Measurements from ENCODE around the gene PRRT1B. TPM values are rescaled to one million over a fixed set of nuclear protein-coding genes. Genes with fewer than 3 reads are reported as not detected.
A peak's percentile ranks its signal among the peaks of the same experiment; 100 is the strongest.

PRRT1B gene
- total RNA-seq, 1 experiment from 2014 or later: 1.2 TPM

DNA sequence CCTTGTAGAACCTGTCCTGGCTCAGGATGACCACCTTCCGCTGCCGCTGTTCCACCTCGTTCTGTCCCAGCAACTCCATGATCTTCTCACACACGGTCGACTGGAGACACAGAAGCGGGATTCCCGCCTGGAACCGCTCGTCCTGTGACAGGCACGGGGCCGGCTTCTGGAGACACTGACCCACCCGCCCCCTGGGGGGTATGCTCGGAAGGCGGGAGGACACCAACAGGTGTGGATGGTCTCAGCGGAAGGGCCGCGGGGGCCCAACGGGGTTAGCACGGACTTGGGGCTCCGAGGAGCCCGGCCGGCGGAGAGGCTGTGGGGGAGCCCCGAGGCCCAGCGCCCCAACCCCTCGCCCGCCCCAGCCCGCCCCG, 14.8 kb upstream of the PRRT1B start:
- DNase-seq (ENCODE audit: low spot score): peak; percentile 58
- H3K9me3 Mint-ChIP-seq: no peaks in the 10 kb centered on the region
- H3K27me3 Mint-ChIP-seq (ENCODE audit: low read depth): peaks cover 6% of the 10 kb centered on the region
- ChIA-PET CTCF (interaction anchor here (0.9 kb wide), 1 partner anchor 181 kb away, joined by 3 read pairs; no protein-coding TSS in a partner anchor), POLR2A (no interaction called here)
- H3K36me3 Mint-ChIP-seq: peaks cover 31% of the 10 kb centered on the region
- H3K4me3 Mint-ChIP-seq: peak overlapping the region; percentile 80
- peaks cover 6% of the 10 kb centered on the region; the same call in 1 of the 2 replicates for H3K4me1 Mint-ChIP-seq
- peak; percentile 8 for ATAC-seq
- no peak overlapping the region for H3K27ac Mint-ChIP-seq
- TF ChIP-seq, protein P1, sequence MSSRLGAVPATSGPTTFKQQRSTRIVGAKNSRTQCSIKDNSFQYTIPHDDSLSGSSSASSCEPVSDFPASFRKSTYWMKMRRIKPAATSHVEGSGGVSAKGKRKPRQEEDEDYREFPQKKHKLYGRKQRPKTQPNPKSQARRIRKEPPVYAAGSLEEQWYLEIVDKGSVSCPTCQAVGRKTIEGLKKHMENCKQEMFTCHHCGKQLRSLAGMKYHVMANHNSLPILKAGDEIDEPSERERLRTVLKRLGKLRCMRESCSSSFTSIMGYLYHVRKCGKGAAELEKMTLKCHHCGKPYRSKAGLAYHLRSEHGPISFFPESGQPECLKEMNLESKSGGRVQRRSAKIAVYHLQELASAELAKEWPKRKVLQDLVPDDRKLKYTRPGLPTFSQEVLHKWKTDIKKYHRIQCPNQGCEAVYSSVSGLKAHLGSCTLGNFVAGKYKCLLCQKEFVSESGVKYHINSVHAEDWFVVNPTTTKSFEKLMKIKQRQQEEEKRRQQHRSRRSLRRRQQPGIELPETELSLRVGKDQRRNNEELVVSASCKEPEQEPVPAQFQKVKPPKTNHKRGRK (CRISPR knock-in tag; IDR thresholded peaks at IDR 0.05; ENCODE audit: borderline replicate concordance): no peak
- TF ChIP-seq, protein P2, sequence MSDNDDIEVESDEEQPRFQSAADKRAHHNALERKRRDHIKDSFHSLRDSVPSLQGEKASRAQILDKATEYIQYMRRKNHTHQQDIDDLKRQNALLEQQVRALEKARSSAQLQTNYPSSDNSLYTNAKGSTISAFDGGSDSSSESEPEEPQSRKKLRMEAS (CRISPR knock-in tag; IDR thresholded peaks at IDR 0.05): no peak
- TF ChIP-seq KAT7 (CRISPR knock-in tag; IDR thresholded peaks at IDR 0.05; ENCODE audit: borderline replicate concordance) (no peak), TEAD1 (CRISPR knock-in tag; IDR thresholded peaks at IDR 0.05) (no peak), NFYB (CRISPR knock-in tag; conservative IDR thresholded peaks at IDR 0.05; ENCODE audit: low read depth) (0 out of 2 replicates have a peak, but pooled peaks have one; percentile 8)
- TF ChIP-seq, protein P3, sequence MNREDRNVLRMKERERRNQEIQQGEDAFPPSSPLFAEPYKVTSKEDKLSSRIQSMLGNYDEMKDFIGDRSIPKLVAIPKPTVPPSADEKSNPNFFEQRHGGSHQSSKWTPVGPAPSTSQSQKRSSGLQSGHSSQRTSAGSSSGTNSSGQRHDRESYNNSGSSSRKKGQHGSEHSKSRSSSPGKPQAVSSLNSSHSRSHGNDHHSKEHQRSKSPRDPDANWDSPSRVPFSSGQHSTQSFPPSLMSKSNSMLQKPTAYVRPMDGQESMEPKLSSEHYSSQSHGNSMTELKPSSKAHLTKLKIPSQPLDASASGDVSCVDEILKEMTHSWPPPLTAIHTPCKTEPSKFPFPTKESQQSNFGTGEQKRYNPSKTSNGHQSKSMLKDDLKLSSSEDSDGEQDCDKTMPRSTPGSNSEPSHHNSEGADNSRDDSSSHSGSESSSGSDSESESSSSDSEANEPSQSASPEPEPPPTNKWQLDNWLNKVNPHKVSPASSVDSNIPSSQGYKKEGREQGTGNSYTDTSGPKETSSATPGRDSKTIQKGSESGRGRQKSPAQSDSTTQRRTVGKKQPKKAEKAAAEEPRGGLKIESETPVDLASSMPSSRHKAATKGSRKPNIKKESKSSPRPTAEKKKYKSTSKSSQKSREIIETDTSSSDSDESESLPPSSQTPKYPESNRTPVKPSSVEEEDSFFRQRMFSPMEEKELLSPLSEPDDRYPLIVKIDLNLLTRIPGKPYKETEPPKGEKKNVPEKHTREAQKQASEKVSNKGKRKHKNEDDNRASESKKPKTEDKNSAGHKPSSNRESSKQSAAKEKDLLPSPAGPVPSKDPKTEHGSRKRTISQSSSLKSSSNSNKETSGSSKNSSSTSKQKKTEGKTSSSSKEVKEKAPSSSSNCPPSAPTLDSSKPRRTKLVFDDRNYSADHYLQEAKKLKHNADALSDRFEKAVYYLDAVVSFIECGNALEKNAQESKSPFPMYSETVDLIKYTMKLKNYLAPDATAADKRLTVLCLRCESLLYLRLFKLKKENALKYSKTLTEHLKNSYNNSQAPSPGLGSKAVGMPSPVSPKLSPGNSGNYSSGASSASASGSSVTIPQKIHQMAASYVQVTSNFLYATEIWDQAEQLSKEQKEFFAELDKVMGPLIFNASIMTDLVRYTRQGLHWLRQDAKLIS (CRISPR knock-in tag; IDR thresholded peaks at IDR 0.05; ENCODE audit: borderline replicate concordance): no peak

DNA sequence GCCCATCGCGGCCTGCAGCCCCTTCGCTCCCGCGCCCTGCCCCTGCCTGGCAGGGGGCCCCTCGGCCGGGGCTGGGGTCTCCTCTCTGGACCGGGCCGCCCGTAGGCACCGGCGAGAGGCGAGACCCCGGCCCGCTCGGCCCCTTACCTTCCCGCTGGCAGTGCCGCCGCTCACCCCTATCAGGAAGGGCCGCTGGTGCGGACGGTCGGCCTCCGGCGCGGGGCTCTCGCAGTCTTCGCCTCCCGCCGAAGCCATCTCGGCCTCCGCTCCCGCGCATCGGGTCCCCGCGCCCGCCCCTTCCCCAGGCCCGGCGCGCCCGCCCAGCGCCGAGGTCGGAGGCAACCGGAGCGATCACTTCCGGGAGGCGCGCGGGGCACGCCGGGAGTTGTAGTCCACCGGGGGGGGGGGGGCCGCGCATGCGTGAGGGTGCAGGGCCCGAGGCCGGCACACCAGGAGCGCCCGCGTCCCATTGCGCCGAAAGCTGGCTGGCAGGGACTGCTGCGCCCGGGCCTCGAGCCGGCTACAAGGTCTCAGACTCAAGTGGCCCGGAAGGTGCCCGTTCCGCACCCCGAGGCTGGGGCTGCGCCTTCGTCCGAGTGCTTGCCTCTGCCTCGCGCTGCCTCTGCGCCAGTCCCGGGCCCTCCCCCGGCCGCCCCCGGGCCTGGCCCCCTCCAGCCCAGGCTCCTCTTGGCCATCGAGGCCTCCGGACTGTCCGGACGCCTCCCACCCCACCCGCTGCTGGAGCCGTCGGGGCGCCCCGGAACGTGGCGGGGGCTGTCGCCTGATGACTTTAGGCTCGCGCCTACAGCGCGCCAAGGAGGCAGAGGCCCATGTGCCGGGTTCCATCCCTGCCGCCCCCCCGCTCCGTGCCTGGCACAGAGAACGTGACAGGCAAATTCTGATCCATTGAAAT, 14.1 kb upstream of the PRRT1B start, which contains the start of gene UCK1:
Gene UCK1 (minus strand): TSS at position 344 of the 913 bp plus-strand sequence. CDS start 89 bp downstream, at position 255.
- H3K27me3 Mint-ChIP-seq (ENCODE audit: low read depth): peaks cover 6% of the 10 kb centered on the region
- H3K36me3 Mint-ChIP-seq: peaks cover 27% of the 10 kb centered on the region
- DNase-seq (ENCODE audit: low spot score) (peak; percentile 79), ATAC-seq (peak; percentile 85)
- H3K4me1 Mint-ChIP-seq: peaks cover 6% of the 10 kb centered on the region; the same call in 1 of the 2 replicates
- ChIA-PET POLR2A (no interaction called here), CTCF (no interaction called here)
- peak within 1 kb of the TSS; percentile 80 for H3K4me3 Mint-ChIP-seq
- no peak within 1 kb of the TSS for H3K27ac Mint-ChIP-seq
- no peaks in the 10 kb centered on the region for H3K9me3 Mint-ChIP-seq
- TF ChIP-seq FOXK1 (CRISPR knock-in tag; IDR thresholded peaks at IDR 0.05) (no peak), TP53 (CRISPR knock-in tag; IDR thresholded peaks at IDR 0.05) (no peak), ZNF416 (CRISPR knock-in tag; IDR thresholded peaks at IDR 0.05) (no peak), NFE2L1 (CRISPR knock-in tag; IDR thresholded peaks at IDR 0.05) (no peak), GTF2I (CRISPR knock-in tag; conservative IDR thresholded peaks at IDR 0.05) (no peak), GRHL2 (CRISPR knock-in tag; IDR thresholded peaks at IDR 0.05; ENCODE audit: insufficient replicate concordance, severe bottlenecking) (no peak), FOXJ3 (CRISPR knock-in tag; IDR thresholded peaks at IDR 0.05; ENCODE audit: borderline replicate concordance) (no peak), ZNF263 (CRISPR knock-in tag; IDR thresholded peaks at IDR 0.05; ENCODE audit: low read depth) (no peak), ESRRA (CRISPR knock-in tag; IDR thresholded peaks at IDR 0.05; ENCODE audit: borderline replicate concordance) (0 out of 2 replicates have a peak, but pooled peaks have one; percentile 27), MXD4 (CRISPR knock-in tag; IDR thresholded peaks at IDR 0.05; ENCODE audit: borderline replicate concordance) (no peak), ETV6 (CRISPR knock-in tag; IDR thresholded peaks at IDR 0.05) (no peak)
- TF ChIP-seq, protein P4, sequence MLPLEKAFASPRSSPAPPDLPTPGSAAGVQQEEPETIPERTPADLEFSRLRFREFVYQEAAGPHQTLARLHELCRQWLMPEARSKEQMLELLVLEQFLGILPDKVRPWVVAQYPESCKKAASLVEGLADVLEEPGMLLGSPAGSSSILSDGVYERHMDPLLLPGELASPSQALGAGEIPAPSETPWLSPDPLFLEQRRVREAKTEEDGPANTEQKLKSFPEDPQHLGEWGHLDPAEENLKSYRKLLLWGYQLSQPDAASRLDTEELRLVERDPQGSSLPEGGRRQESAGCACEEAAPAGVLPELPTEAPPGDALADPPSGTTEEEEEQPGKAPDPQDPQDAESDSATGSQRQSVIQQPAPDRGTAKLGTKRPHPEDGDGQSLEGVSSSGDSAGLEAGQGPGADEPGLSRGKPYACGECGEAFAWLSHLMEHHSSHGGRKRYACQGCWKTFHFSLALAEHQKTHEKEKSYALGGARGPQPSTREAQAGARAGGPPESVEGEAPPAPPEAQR (CRISPR knock-in tag; IDR thresholded peaks at IDR 0.05): no peak
- TF ChIP-seq, protein P1 (CRISPR knock-in tag; IDR thresholded peaks at IDR 0.05; ENCODE audit: borderline replicate concordance): no peak
- TF ChIP-seq, protein P5, sequence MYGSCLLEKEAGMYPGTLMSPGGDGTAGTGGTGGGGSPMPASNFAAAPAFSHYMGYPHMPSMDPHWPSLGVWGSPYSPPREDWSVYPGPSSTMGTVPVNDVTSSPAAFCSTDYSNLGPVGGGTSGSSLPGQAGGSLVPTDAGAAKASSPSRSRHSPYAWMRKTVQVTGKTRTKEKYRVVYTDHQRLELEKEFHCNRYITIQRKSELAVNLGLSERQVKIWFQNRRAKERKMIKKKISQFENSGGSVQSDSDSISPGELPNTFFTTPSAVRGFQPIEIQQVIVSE (CRISPR knock-in tag; IDR thresholded peaks at IDR 0.05; ENCODE audit: borderline replicate concordance): no peak
- TF ChIP-seq, protein P6, sequence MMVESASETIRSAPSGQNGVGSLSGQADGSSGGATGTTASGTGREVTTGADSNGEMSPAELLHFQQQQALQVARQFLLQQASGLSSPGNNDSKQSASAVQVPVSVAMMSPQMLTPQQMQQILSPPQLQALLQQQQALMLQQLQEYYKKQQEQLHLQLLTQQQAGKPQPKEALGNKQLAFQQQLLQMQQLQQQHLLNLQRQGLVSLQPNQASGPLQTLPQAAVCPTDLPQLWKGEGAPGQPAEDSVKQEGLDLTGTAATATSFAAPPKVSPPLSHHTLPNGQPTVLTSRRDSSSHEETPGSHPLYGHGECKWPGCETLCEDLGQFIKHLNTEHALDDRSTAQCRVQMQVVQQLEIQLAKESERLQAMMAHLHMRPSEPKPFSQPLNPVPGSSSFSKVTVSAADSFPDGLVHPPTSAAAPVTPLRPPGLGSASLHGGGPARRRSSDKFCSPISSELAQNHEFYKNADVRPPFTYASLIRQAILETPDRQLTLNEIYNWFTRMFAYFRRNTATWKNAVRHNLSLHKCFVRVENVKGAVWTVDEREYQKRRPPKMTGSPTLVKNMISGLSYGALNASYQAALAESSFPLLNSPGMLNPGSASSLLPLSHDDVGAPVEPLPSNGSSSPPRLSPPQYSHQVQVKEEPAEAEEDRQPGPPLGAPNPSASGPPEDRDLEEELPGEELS (CRISPR knock-in tag; IDR thresholded peaks at IDR 0.05): 0 out of 2 replicates have a peak, but pooled peaks have one; percentile 48
- TF ChIP-seq, protein P2 (CRISPR knock-in tag; IDR thresholded peaks at IDR 0.05): peak; percentile 47; the same call in 1 of the 2 replicates
